GM18951 (cell line): ENCODE results near the gene MAGI2.

Experiments used
- POLR2A ChIP-seq: IDR thresholded peaks from 4 replicates; pipeline ENCODE4 v1.6.1; 2011; ENCODE audit warnings: mild to moderate bottlenecking; ENCODE audit not compliant: insufficient read length, insufficient read depth; ENCODE audit errors: extremely low read depth
- in situ Hi-C: fragments of 300-500 bp; cut with MboI; formaldehyde crosslinking; loops from one replicate; pipeline ENCODE4 v1.12.0; 2022; ENCODE audit warnings: low sequenced_read_pairs, mixed read lengths, inconsistent platforms; ENCODE audit not compliant: unreplicated experiment

MAGI2 gene

GRCh38 chr7:78399033-78399769 is 1054.3 kb downstream of the MAGI2 start:
- in situ Hi-C loops = no loop called here

GRCh38 chr7:78398576-78398975 is 1054.9 kb downstream of the MAGI2 start:
- no peak for TF ChIP-seq POLR2A
- in situ Hi-C loops = no loop called here

More at GRCh38 chr7:78399033-78399769, 1054.3 kb downstream of the MAGI2 start:
- TF ChIP-seq POLR2A = no peak

DNA sequence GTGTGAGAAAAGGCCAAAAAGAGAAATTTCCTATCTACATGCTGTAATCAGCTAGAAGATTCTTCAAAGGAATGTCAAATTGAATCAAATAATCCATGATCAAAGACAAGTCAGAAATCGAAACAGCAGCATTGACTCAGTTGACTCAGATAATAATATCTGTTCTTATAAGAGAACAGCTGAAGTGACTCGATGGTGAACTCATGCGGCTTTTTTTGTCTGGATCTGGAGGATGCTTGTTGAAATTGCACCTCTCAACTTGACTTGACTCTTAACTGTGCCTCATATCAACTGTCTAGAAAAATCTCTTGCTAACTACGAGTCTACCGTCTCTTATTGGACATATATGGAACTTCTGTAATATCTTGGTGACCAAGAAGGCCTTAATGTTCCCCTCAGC is 1055.4 kb downstream of the MAGI2 start:
- no peak for TF ChIP-seq POLR2A
- in situ Hi-C loops = no loop called here

- no peak for TF ChIP-seq POLR2A
- in situ Hi-C loops = no loop called here
Observed at GRCh38 chr7:78396210-78396609, 1057.3 kb downstream of the MAGI2 start.

DNA sequence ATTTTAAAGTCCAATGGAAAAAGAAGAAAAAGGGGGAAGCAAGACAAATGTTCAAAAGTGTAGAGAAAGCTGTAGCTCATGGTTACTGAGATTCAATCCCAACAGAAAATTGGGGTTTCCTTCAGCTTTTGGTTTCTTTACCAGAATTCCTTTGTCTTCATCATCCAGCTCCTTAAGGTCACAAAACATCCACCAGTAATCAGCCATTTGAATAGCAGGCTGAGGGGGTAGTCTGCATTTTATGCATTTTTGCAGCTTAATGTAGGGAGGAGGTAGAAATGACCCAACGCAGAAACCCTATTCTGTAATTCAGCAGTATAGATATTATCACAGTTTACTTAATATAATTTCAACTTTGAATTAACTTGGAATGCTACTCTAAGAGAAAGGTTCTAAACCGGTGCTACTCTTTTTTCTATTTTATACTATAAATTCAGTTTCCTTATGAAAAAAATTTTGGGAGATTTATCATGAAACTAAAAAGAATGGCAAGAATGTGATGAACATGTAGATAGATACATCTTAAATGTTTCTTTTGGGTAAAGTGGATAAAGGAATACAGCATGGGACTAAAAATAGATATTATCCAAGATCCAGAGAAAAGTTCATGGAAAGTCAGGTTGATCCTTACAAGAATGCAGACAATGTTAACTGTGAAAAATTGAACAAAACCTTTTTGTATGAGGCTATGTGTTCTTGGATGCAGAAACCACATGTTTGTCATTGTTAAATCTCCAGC is 1058.0 kb downstream of the MAGI2 start:
- TF ChIP-seq POLR2A = no peak
- in situ Hi-C loops = no loop called here

DNA sequence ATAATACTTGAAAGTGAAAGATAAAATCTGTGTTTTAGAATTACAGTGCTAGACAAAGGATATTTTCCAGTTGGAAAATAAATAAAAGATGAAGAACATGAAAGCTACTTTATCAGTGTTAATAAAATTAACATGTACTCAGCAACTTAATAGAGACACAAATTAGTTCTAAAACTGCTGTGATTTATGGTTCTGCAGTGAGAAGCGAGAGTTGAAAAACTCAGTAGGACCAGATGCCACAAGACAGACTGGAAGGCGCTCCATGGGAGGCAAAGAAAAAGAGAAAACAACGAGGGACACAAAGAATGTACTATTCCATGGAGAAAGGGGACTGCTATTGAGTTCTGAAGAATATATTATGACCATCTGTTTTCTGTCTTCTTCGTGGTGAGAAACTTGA is 1064.4 kb downstream of the MAGI2 start:
- no peak for TF ChIP-seq POLR2A
- in situ Hi-C loops = no loop called here

GRCh38 chr7:78386520-78386919 is 1066.9 kb downstream of the MAGI2 start:
- no peak for TF ChIP-seq POLR2A
- in situ Hi-C loops = no loop called here

GRCh38 chr7:78383096-78383880 is 1070.2 kb downstream of the MAGI2 start:
- TF ChIP-seq POLR2A = no peak
- in situ Hi-C loops = no loop called here

- TF ChIP-seq POLR2A = no peak
- in situ Hi-C loops = no loop called here
Observed at GRCh38 chr7:78379148-78379547, 1074.3 kb downstream of the MAGI2 start.

DNA sequence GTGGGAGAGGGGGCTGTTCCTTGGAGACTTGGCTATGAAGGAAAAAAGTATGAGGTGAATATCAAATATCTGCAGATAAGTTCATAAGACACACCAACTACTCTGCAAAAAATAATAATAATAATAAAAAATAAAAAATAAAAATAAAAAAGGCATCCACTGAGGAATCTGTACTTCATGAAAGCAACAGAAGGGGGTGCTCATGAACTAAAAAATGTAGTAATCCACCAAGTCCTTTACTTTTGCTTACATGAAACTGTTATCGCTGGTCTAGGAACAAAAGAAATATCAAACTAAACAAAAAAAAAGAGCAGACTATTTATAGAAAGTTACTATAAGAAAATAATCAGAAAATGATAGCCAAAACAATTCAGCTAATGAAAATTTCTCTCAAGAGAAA is 1075.9 kb downstream of the MAGI2 start:
- TF ChIP-seq POLR2A = no peak

GRCh38 chr7:78370936-78371335 is 1082.5 kb downstream of the MAGI2 start:
- TF ChIP-seq POLR2A = no peak
- in situ Hi-C loops = no loop called here

More for the DNA sequence above, 1075.9 kb downstream of the MAGI2 start:
- in situ Hi-C loops = no loop called here

- in situ Hi-C loops = no loop called here
- TF ChIP-seq POLR2A = no peak
Observed at GRCh38 chr7:78368771-78369170, 1084.7 kb downstream of the MAGI2 start.

DNA sequence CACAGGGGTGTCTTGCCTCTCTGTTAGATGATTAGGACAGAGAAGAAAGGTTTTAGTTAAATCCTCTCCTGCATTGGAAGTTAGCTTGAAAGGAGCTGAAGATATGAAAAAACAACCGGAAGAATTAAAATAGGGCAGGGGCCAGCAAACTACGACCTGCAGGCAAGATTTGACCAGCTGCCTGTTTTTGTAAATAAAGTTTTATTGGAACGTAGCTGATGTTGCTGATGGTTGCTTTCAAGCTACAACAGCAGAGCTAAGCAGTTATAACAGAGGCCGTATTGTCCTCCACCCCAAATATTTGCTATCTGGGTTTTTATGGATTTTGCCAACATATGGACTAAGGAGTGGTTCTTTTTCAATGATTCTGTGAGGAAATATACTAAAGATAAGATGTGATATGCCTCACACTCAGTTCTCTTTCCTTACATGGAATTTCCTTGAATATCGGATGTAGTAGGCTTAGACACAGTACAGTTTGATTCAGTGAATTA is 1086.1 kb downstream of the MAGI2 start:
- no peak for TF ChIP-seq POLR2A
- in situ Hi-C loops = no loop called here
